GM18505 (cell line): ENCODE results near the gene DPYSL4.

Source experiments
- ATAC-seq: cut with Tn5 transposase; IDR thresholded peaks from one replicate; pipeline ENCODE4 v1.9.1; 2021; ENCODE audit not compliant: unreplicated experiment
- POLR2A ChIP-seq: IDR thresholded peaks from 4 replicates; pipeline ENCODE4 v1.6.1; 2011; ENCODE audit warnings: borderline replicate concordance; ENCODE audit not compliant: insufficient read depth, insufficient read length; ENCODE audit errors: extremely low read depth

The DPYSL4 gene

DNA sequence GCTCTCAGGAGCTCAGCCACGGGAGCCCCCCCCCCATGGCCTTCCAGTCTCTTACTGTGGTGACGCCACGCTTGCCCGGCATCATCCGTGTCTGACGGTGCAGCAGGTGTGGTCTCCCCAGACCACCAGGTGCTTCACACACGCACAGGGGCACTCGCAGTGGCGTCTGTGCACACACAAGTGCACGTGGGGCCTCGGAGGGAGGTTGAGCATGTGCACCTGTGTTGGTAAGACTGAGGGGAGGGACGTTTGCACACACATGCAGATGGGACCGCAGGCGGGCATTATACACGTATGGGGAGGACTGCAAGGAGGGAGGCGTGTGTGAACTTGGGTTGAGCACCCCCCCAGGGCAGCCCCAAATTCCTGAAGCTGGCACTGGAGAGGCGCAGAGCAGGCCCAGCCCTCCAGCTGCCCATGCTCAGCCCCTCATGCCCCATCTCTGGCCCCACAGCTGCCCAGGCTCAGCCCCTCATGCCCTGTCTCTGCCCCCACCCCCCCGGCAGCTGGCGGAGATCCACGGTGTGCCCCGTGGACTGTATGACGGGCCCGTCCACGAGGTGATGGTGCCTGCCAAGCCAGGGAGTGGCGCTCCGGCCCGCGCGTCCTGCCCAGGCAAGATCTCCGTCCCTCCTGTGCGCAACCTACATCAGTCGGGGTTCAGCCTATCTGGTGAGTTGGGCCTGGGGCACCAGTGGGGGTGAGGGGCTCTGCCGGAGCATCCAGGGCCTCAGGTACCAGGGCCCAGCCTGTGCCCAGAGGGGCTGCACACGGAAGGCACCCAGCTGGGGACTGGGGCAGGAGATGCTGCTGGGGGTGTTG is 16.7 kb downstream of the DPYSL4 start:
- no peak for ATAC-seq
- no peak for TF ChIP-seq POLR2A

- no peak for ATAC-seq
- TF ChIP-seq POLR2A, result no peak
Measured at GRCh38 chr10:132204078-132204780, 17.5 kb downstream of the DPYSL4 start.

DNA sequence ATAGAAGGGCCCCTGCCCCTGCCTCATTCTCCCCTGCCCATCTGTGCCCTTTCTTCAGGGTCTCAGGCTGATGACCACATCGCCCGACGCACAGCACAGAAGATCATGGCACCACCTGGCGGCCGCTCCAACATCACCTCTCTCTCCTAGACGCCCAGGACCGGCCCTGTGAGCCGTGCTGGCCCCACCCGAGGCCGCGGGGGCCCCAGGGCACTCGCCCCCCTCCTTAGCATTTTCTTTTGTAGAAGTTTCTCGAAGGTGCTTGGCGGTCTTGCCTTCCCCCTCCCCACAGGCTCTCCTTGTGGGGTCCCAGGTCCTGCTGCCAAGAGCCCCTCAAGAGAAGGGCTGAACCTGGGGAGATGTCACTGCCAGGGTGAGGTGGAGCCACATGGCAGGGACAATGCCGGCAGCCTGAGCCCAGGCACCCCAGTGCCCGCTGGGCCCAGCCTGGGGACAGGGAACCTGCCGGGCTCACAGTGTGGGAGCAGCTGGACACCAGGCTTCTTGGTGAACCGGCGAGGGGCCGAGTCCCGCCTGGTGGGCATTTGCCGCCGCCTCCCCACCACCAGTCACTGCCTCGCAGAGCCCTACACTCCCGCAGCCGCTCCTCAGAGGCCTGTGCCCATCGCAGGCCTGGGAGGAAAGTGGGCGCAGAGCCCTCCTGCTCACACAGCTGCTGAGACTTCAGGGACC is 18.2 kb downstream of the DPYSL4 start:
- ATAC-seq, result no peak
- TF ChIP-seq POLR2A, result no peak

DNA sequence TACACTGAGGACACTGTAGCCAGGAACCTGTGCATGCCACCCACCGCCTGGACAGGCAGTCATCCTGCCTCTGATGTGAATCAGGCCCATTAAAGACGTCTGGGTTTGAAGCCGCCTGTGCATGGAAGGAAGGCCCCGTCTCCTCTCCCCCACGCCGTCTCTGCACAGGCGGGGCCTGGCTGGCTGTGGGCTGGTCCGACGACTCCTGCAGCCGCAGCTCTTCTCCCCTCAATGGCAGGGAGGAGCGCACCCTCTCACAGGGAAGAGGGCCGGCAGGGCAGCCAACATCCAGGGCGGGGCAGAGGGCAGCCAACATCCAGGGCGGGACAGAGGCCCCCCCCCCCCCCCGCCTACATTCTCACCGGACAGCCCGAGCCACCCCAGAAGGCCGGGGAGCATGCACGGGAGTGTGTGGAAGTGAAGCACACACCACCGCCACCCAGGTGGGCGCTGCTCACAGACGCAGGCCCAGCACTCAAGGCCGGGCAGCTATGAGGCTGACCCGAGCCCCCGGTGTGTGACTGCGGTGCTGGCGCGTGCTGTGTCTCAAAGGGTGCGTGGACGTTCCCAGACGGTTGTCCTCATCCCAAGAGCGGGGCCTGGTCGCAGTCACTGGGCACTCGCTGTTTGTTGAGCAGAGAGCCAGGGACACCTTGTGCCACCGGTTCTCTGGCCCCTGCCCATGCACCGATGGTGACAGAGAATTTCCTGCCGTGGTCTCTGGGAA is 19.1 kb downstream of the DPYSL4 start:
- TF ChIP-seq POLR2A, result no peak
- no peak for ATAC-seq

GRCh38 chr10:132206377-132206745 is 19.6 kb downstream of the DPYSL4 start:
- no peak for TF ChIP-seq POLR2A
- ATAC-seq, result no peak

DNA sequence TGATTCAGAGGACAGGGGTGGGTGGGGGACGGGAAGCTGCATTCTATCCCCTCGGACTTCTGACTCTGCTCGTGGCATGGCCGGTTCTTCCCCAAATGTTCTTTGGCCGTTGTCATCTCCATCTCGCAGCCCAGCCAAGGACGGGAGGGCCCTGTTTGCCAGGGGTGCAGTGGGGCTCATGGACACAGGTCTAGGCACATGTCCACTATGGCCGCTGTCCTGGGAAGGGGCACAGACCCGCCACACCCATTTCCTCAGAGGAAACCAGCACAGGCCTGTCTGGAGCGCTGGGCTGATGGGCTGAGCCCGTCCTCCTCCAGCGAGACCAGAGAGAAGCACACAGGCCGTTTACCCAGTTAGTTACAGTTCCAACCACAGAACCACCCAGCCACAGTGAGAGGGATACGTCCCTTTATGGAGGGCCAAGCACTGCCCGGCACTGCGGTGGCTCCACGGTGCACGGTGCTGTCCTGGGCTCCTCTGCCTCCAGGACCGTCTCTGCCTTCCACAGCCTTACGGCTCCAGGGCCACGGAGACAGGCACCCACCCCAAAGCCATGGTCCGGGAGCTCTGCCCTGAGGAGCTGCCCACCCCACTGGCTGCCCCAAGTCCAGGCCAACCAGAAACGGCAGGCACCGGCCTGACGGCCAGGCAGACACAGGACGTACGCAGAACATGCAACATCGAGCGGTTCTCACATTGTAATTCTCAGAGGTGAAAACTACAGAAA is 20.2 kb downstream of the DPYSL4 start:
- no peak for TF ChIP-seq POLR2A
- ATAC-seq, result no peak

GRCh38 chr10:132207536-132208461 is 21.1 kb downstream of the DPYSL4 start:
- TF ChIP-seq POLR2A, result no peak
- ATAC-seq, result no peak

- no peak for ATAC-seq
- TF ChIP-seq POLR2A, result no peak
Measured at GRCh38 chr10:132208462-132209050, 21.8 kb downstream of the DPYSL4 start.

- no peak for TF ChIP-seq POLR2A
- no peak for ATAC-seq
Measured at GRCh38 chr10:132209130-132209529, 22.4 kb downstream of the DPYSL4 start.

DNA sequence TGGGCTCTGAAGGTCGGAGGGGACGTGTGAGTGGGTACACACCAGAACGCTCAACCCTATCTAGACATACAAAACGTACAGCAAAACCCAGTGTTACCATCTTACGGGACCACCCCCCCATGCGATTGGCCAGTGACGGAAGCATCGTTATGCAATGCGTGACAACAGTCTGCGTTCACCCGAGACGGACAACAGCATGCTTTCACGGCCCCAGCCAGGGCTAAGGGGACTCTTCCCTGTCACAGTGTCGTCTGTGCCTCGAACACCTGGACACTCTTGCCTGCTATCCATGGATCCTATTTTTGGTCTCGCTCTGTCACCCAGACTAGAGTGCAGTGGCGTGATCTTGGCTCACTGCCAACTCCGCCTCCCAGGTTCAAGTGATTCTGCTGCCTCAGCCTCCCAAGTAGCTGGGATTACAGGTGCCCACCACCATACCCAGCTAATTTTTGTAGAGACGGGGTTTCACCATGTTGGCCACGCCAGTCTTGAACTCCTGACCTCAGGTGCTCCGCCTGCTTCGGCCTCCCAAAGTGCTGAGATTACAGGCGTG is 23.3 kb downstream of the DPYSL4 start:
- no peak for TF ChIP-seq POLR2A
- no peak for ATAC-seq

- no peak for ATAC-seq
- no peak for TF ChIP-seq POLR2A
Measured at GRCh38 chr10:132210766-132211165, 24.0 kb downstream of the DPYSL4 start.
